Neutrophil (primary cell): ENCODE measurements around the gene TESPA1.

Experiments
- H3K27ac ChIP-seq: fragments of 200-600 bp; sonication (generic); 2 replicates; pipeline ENCODE4 v1.5.1; 2016; ENCODE audit warnings: mild to moderate bottlenecking, moderate library complexity
- H3K27me3 ChIP-seq: fragments of 200-600 bp; sonication (generic); 2 replicates; pipeline ENCODE4 v1.6.0; 2016; ENCODE audit warnings: mild to moderate bottlenecking
- H3K36me3 ChIP-seq: fragments of 200-600 bp; sonication (generic); 2 replicates; pipeline ENCODE4 v1.5.1; 2017
- H3K4me1 ChIP-seq, 2 experiments: fragments of 200-600 bp in 1 of 2; sonication (generic) in 1 of 2; 1 replicate in 1 of 2; 2 replicates in 1 of 2; pipeline versions ENCODE4 v1.5.1 to v1.6.1; 2013 to 2016; ENCODE audit warnings: low read depth in 1 of 2, low read length in 1 of 2, mild to moderate bottlenecking in 1 of 2, moderate library complexity in 1 of 2; ENCODE audit not compliant: control insufficient read depth in 1 of 2, insufficient read depth in 1 of 2
- H3K4me3 ChIP-seq, 2 experiments: fragments of 200-600 bp in 1 of 2; sonication (generic) in 1 of 2; 1 replicate in 1 of 2; 2 replicates in 1 of 2; pipeline ENCODE4 v1.5.1; 2013 to 2016; ENCODE audit warnings: low read depth in 1 of 2, low read length in 1 of 2, mild to moderate bottlenecking in 1 of 2, moderate library complexity in 1 of 2
- H3K9me3 ChIP-seq: fragments of 200-600 bp; sonication (generic); 2 replicates; pipeline ENCODE4 v1.5.1; 2016
- TF ChIP-seq, protein P1 (sequence below): fragments of 200-600 bp; sonication (generic); IDR thresholded peaks from 2 replicates; pipeline ENCODE4 v1.5.1; 2016; ENCODE audit warnings: antibody characterized with exemption

Gene TESPA1

DNA sequence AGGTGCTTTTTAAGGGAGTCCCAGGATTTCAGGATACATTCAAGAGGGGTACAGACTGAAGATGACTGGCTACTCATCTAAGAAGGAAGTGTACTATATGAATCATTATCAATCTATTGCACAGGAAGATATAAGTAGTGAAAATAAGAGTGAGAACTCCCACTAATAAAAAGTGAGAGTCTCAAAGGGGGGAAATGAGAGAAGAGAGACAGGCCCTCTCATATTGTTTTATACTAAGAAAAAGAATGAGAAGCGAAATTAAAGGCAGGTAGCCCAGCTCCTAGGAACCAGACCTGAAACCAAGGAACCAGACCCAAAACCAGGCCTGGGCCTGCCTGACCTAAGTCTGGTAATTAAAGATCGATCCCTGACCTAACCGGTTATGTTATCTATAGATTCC lies 54.6 kb downstream of the TESPA1 start:
- TF ChIP-seq, protein P1, sequence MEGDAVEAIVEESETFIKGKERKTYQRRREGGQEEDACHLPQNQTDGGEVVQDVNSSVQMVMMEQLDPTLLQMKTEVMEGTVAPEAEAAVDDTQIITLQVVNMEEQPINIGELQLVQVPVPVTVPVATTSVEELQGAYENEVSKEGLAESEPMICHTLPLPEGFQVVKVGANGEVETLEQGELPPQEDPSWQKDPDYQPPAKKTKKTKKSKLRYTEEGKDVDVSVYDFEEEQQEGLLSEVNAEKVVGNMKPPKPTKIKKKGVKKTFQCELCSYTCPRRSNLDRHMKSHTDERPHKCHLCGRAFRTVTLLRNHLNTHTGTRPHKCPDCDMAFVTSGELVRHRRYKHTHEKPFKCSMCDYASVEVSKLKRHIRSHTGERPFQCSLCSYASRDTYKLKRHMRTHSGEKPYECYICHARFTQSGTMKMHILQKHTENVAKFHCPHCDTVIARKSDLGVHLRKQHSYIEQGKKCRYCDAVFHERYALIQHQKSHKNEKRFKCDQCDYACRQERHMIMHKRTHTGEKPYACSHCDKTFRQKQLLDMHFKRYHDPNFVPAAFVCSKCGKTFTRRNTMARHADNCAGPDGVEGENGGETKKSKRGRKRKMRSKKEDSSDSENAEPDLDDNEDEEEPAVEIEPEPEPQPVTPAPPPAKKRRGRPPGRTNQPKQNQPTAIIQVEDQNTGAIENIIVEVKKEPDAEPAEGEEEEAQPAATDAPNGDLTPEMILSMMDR = no peak
- peaks cover 13% of the 10 kb centered on the region for H3K9me3 ChIP-seq
- peaks cover 0 to 6% of the 10 kb centered on the region in 2 experiments for H3K4me1 ChIP-seq

DNA sequence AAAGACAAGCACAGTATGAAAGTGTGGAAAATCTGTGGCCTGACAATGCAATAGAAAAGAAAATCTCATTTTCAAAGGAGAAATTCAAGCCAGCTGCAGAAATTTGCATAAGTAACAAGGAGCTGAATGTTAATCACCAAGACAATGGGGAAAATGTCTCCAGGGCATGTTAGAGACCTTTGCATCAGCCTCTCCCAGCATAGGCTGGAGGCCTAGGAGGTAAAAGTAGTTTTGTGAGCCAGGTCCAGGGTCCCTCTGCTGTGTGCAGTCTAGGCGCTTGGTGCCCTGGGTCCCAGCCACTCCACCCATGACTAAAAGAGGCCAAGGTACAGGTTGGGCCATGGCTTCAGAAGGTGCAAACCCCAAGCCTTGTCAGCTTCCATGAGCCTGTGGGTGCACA lies 58.3 kb downstream of the TESPA1 start:
- H3K36me3 ChIP-seq = no peaks in the 10 kb centered on the region
- H3K27me3 ChIP-seq = no peaks in the 10 kb centered on the region
- H3K9me3 ChIP-seq = peaks cover 13% of the 10 kb centered on the region
- no peaks in the 10 kb centered on the region for H3K4me1 ChIP-seq
- H3K4me3 ChIP-seq = no peak overlapping the region
- TF ChIP-seq, protein P1 = no peak
- H3K27ac ChIP-seq = no peak overlapping the region

More for the DNA sequence above, 54.6 kb downstream of the TESPA1 start:
- no peak overlapping the region for H3K4me3 ChIP-seq
- no peaks in the 10 kb centered on the region for H3K36me3 ChIP-seq
- no peak overlapping the region for H3K27ac ChIP-seq
- H3K27me3 ChIP-seq = no peaks in the 10 kb centered on the region

DNA sequence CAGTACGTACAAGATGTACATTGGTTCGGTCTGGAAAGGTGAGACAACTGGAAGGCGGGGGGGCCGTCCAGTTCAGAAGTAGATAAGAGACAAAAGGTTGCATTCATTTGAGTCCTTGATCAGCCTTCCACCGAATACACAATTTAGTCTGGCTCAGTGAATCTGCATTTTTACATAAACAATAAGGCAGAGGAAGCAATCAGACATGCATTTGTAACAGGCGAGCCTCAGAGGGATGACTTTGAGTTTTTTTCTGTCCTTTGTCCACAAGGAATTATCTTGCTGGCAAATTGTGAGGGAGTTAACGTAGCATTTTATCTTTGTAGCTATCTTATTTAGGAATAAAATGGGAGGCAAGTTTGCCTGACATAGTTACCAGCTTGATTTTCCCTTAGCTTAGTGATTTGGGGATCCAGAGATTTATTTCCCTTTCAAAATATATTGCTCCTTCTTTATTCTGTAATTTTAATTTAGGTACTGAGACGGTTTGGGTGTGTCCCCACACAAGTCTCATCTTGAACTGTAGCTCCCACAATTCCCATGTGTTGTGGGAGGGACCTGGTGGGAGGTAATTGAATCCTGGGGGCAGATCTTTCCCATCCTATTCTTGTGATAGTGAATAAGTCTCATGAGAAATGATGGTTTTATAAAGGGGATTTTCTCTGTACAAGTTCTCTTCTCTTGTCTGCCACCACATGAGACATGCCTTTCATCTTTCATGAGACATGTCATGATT lies 59.4 kb downstream of the TESPA1 start:
- Histone ChIP-seq H3K4me1 (no peaks in the 10 kb centered on the region), H3K9me3 (peaks cover 9% of the 10 kb centered on the region), H3K27me3 (no peaks in the 10 kb centered on the region), H3K27ac (no peak overlapping the region), H3K36me3 (no peaks in the 10 kb centered on the region), H3K4me3 (no peak overlapping the region)
- TF ChIP-seq, protein P1 = no peak

DNA sequence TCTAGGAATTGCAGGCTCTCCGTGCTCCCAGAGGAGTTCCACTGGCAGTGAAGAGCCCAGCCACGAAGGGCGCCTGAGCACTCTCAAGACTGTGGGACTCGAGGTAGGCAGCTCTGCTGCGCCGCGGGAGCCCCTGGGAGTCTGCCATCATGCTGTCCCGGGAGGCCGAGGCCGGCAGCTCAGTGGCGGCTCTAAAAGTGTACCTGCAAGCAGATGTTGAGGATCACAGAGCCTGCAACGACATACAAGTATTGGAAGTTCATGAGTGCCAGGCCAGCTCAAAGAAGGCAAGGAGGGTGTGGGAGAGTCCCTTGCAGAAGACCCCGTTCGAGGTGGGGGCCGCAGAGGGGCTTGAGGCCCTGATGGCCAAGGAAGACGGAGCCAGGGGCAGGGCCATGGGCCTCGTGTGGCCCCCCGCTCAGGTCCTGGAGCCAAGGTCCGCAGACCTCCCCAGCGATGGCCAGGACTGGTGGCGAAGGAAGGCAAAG lies 67.5 kb downstream of the TESPA1 start:
- Histone ChIP-seq H3K4me1 (no peaks in the 10 kb centered on the region), H3K36me3 (no peaks in the 10 kb centered on the region), H3K27me3 (no peaks in the 10 kb centered on the region), H3K4me3 (no peak overlapping the region), H3K9me3 (no peaks in the 10 kb centered on the region), H3K27ac (no peak overlapping the region)
- TF ChIP-seq, protein P1 = no peak
